ENCODE results near the gene KHDRBS2.

The KHDRBS2 gene

GRCh38 chr6:61980622-61981021, 305.4 kb downstream of the KHDRBS2 start:
- H3K27me3 ChIP-seq (ENCODE audit: low read depth, low read length), result no peaks in the 10 kb centered on the region
- TF ChIP-seq CTCF (IDR thresholded peaks at IDR 0.05; ENCODE audit: low read depth, low read length) (no peak), EZH2phosphoT487 (IDR thresholded peaks at IDR 0.05; ENCODE audit: low read depth) (no peak)
- H3K79me2 ChIP-seq (ENCODE audit: low read length), result no peaks in the 10 kb centered on the region
- H3K4me3 ChIP-seq (ENCODE audit: low read length), result no peak overlapping the region
- no peaks in the 10 kb centered on the region for H3K9me3 ChIP-seq (ENCODE audit: insufficient read depth, low read length)
- H3K4me2 ChIP-seq (ENCODE audit: low read length), result no peak overlapping the region
- H4K20me1 ChIP-seq (ENCODE audit: insufficient read depth, low read length), result no peaks in the 10 kb centered on the region
- no peak overlapping the region for H3K9ac ChIP-seq (ENCODE audit: low read length)
- H3K4me1 ChIP-seq (ENCODE audit: low read length), result no peaks in the 10 kb centered on the region
- H3K36me3 ChIP-seq (replicated peaks; ENCODE audit: low read depth, low read length), result no peaks in the 10 kb centered on the region
- no peak overlapping the region for H2AFZ ChIP-seq (ENCODE audit: low read depth, low read length)
- H3K27ac ChIP-seq (ENCODE audit: low read length), result no peak overlapping the region

- Histone ChIP-seq H3K36me3 (replicated peaks; ENCODE audit: low read depth, low read length) (no peaks in the 10 kb centered on the region), H4K20me1 (ENCODE audit: insufficient read depth, low read length) (no peaks in the 10 kb centered on the region), H3K4me1 (ENCODE audit: low read length) (no peaks in the 10 kb centered on the region), H3K27me3 (ENCODE audit: low read depth, low read length) (no peaks in the 10 kb centered on the region), H3K9me3 (ENCODE audit: insufficient read depth, low read length) (no peaks in the 10 kb centered on the region), H3K4me3 (ENCODE audit: low read length) (no peak overlapping the region), H3K79me2 (ENCODE audit: low read length) (no peaks in the 10 kb centered on the region), H3K27ac (ENCODE audit: low read length) (no peak overlapping the region), H3K4me2 (ENCODE audit: low read length) (no peak overlapping the region), H2AFZ (ENCODE audit: low read depth, low read length) (no peak overlapping the region), H3K9ac (ENCODE audit: low read length) (no peak overlapping the region)
- TF ChIP-seq CTCF (IDR thresholded peaks at IDR 0.05; ENCODE audit: low read depth, low read length) (no peak), EZH2phosphoT487 (IDR thresholded peaks at IDR 0.05; ENCODE audit: low read depth) (no peak)
Measured at GRCh38 chr6:61977947-61978346, 308.1 kb downstream of the KHDRBS2 start.

- Histone ChIP-seq H3K79me2 (ENCODE audit: low read length) (no peaks in the 10 kb centered on the region), H4K20me1 (ENCODE audit: insufficient read depth, low read length) (no peaks in the 10 kb centered on the region), H2AFZ (ENCODE audit: low read depth, low read length) (no peak overlapping the region), H3K9me3 (ENCODE audit: insufficient read depth, low read length) (no peaks in the 10 kb centered on the region), H3K27ac (ENCODE audit: low read length) (no peak overlapping the region), H3K4me1 (ENCODE audit: low read length) (no peaks in the 10 kb centered on the region), H3K27me3 (ENCODE audit: low read depth, low read length) (no peaks in the 10 kb centered on the region), H3K36me3 (replicated peaks; ENCODE audit: low read depth, low read length) (no peaks in the 10 kb centered on the region), H3K9ac (ENCODE audit: low read length) (no peak overlapping the region), H3K4me3 (ENCODE audit: low read length) (no peak overlapping the region), H3K4me2 (ENCODE audit: low read length) (no peak overlapping the region)
- no peak for TF ChIP-seq CTCF (IDR thresholded peaks at IDR 0.05; ENCODE audit: low read depth, low read length)
- TF ChIP-seq EZH2phosphoT487 (IDR thresholded peaks at IDR 0.05; ENCODE audit: low read depth), result no peak
Measured at GRCh38 chr6:61977099-61977498, 308.9 kb downstream of the KHDRBS2 start.

GRCh38 chr6:61959196-61959595, 326.8 kb downstream of the KHDRBS2 start:
- Histone ChIP-seq H3K27me3 (ENCODE audit: low read depth, low read length) (no peaks in the 10 kb centered on the region), H4K20me1 (ENCODE audit: insufficient read depth, low read length) (no peaks in the 10 kb centered on the region), H3K79me2 (ENCODE audit: low read length) (no peaks in the 10 kb centered on the region), H3K4me3 (ENCODE audit: low read length) (no peak overlapping the region), H3K9me3 (ENCODE audit: insufficient read depth, low read length) (no peaks in the 10 kb centered on the region), H3K4me2 (ENCODE audit: low read length) (no peak overlapping the region), H3K9ac (ENCODE audit: low read length) (no peak overlapping the region), H2AFZ (ENCODE audit: low read depth, low read length) (no peak overlapping the region), H3K36me3 (replicated peaks; ENCODE audit: low read depth, low read length) (no peaks in the 10 kb centered on the region), H3K4me1 (ENCODE audit: low read length) (no peaks in the 10 kb centered on the region), H3K27ac (ENCODE audit: low read length) (no peak overlapping the region)
- TF ChIP-seq CTCF (IDR thresholded peaks at IDR 0.05; ENCODE audit: low read depth, low read length) (no peak), EZH2phosphoT487 (IDR thresholded peaks at IDR 0.05; ENCODE audit: low read depth) (no peak)
